Stimulated activated CD8-positive, alpha-beta memory T cell treated with anti-CD3 and anti-CD28 coated beads, Interleukin-12 subunit alpha, Interleukin-12 subunit beta, amount 100 ng/mL, for 1 hour (primary cell): ENCODE results near the gene KCNIP2.

Experiments used
- DNase-seq: peaks from one replicate; pipeline ENCODE4 v3.0.0-alpha.2; 2020; ENCODE audit warnings: low read depth

KCNIP2 gene

DNA sequence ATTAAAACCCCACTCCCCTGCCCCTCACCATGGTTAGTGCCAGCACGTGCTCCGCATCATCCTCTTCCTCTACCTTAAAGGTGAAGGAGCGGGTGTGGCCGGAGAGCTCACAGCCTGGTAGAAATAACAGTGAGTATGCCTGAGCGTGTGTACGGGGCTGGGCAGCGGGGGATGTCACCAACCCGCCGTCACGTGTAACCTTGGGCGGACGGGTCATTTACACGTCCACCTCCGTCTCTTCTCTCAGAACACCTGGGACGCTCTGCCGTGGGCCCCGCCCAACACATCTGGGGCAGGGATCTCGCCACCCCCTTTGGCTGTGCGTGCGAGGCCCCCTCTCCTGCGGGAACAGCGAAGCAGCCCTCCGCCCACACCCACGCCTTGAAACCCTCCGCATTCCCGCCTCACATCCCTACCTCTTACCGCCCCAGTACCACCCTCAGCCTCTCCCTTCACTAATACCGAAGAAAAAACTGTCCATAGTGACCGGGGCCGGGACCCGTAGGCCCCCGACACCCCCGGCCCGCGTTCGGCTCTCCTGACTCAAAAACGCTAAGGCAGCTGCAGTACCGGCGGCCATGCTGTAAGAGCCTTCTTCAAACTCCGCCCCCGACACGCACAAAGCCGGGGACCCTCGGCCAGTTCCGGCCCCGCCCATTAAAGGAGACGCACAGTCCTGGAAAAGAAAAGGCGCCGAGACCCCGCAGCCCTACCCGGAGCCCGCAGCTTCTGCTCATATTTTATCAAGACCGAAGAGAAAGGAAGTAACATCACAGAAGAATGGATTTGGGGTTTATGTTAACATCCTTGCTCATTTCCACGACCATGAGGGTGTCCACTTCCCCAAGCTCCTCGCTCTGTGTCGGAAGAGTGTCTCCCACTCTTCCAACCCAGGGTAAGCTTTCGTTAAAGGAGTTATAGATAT is 60.5 kb downstream of the KCNIP2 start, which contains the start of gene NPM3:
NPM3 (minus strand) TSS at position 636 of the 925 bp plus-strand sequence; CDS start at position 580, 56 bp downstream.
- DNase-seq = peak; percentile 72

DNA sequence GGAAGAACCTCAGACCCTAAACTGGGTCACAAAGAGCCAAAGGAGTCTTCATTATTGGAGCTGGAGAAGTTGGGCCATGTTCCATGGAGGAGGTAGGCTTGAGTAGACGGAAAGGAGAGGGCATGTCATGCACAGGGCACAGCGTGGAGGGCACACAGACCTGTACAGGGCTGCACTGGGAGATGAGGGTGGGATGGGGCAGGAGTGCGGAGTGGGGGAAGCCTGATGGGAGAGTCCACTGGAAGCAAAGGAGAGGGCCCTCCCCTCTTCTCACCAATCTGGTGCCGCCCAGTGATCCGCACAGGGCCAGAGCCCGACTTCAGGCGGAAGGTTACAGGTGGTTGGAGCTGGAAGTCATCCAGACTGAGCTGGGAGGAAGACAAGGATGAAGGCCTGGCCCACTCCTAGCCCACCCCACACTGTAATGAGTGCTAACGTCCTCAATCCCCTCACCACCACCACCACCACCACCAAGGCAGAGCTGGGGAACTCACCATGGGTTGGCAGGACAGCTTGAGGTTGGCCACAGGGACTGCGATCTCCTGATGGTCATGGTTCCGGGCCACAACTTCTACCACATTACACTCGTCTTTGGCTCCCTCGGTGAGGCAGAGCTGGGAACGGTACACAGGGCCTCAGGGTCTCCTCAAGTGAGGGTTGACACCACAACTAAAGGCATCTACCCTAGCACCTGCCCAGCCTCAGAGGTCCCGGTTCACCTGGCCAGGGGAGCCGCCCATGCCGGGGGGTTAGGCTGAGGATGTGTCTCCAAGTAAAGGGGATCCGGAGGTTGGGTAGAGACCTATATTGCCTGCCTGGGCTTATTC is 61.4 kb downstream of the KCNIP2 start:
- no peak for DNase-seq

DNA sequence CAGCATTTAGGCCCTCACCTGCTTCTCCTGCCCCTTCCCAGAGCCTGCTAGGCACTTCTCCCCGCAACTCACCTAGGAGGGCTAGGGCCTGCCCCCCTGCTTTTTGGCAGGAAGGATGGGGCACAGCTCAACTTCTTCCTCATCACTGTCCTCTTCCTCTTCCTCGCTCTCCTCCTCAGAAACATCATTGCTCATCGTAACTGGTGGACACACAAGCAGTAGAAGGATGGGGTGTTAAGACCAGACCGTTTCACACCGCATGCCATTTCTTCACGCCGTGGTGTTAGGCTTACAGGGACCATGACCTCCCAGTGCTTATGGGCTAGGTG is 62.0 kb downstream of the KCNIP2 start:
- no peak for DNase-seq

DNA sequence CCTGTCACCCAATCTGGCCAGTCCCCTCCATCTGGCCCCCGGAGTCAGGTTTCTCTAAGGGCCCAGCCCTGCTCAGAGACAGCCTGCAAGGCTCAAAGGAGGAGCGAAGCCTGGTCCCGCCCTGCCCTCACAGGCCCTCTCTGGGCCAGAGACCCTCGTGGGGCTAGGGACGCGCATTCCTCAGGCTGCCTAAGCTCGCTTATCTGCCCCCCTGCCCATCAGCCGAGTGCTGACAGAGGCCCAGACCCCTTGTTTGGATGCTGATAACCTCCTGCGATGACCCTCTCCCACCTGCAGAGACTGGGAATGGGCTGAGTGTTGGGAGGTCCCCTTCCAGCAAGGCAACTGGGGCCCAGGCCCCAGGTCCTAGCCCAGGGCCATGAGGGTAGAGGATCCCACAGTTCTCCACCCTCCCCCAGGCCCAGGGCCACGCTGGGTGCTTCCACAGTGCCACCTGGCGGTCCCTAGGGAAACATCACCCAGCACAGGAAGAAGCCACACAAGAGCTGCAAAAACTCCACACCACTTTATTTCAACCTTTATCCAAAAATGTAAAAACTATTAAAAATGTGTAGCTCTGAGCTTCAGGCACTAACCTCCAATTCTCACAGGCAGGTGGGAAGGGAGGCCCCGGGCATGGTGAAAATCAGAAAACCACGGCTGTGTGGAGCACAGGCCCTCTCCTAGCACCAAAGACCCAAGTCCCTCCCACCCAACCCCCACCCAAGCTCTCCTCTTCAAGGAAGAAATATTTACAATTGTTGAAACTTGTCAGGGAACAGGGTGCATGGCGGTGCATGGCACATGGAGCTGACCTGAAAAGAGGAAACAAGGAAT is 62.6 kb downstream of the KCNIP2 start:
- peak; percentile 50 for DNase-seq

DNA sequence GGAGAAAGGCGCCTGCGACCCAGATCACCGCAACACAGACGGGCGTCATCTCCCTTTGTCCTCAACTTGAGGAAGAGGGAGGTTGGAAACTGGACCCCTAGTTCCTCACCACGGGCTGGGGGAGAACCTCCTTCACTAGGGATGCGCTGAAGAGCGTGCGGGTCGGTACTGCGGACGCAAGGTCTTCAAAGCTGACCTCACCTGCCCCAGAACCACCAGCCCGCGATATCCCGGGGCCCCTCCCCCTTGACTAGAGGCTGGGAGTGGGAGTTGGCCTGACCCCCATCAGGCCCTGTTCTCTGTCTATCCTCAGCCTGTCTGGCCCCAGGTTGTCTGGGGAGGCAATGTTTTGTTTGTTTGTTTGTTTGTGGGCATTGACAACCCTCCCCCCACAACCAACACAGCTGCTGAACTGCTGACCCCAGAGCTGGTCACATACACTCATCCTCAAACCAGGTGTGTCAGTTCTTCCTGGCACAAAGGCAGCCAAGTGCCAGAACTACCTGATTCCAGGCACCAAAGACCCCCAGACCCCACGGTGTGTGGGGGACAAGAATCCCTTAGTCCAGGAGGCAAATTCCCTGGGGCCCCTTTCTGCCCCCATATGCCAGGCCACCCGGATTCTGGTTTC is 63.3 kb downstream of the KCNIP2 start:
- no peak for DNase-seq

DNA sequence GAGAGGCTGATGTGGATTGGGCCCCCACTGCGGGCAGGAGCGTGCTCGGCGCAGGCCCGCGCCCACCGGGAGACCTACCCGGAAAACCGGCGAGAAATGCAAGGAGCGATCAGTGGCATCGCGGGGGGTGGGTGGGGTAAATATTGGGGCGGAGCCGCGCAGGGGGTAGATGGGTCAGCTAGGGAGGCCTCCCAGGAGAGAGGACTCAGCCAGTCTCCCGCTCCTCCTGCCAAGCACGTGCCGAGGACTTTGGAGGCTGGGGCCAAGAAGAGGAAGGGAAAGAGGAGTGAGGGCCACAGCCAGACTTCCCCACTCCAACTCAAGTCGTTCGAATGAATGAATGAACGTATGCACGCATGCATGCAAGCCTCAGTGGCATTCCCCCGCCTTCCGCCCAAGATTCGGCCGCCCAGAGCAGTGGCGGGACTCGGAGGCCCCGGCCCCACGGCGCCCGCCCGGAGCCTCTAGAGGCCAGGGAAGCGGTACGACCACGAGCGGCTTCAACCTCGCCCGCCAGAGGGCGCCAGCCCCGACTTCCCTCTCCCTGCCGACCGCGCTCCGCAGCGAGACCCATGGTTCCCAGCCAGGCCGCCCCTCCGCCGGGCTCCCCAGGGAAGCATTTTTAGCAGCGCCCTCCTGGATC is 63.9 kb downstream of the KCNIP2 start:
- DNase-seq = peak; percentile 79

DNA sequence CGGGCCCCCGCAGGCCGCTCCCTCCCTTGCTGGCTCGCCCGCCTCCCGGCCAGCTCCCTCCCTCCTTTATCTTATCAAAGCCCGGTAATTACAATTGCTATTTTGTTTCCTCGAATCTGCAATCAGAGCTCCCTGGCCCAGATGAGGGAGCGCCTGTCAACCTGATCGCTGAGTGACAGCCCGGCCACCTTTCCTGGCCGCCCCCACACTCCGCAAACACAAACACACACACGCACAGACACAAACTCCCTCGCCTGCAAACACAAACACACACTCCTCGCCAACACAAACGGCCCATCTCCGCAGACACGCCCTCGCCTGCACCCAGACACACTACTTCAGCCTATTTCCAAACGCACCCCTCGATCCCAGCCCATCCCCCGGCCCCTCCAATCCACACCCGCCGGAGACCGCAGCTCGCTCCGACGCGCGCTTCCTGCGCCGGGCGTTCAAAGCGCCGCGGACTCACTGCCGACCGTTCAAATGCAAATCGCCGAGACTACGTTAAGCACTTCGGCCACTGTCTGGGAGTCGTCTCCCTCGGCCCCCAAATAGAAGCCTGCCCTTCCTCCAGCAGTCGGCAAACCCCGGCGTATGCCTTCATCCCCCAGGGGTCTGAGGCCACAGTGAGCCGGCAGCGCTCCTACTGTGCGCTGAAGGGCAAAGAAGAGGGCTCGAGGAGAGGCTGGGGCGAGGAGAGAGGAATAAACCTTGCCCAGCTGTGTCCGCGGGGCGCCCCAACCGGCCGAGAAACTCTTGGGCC is 64.6 kb downstream of the KCNIP2 start:
- DNase-seq = no peak

DNA sequence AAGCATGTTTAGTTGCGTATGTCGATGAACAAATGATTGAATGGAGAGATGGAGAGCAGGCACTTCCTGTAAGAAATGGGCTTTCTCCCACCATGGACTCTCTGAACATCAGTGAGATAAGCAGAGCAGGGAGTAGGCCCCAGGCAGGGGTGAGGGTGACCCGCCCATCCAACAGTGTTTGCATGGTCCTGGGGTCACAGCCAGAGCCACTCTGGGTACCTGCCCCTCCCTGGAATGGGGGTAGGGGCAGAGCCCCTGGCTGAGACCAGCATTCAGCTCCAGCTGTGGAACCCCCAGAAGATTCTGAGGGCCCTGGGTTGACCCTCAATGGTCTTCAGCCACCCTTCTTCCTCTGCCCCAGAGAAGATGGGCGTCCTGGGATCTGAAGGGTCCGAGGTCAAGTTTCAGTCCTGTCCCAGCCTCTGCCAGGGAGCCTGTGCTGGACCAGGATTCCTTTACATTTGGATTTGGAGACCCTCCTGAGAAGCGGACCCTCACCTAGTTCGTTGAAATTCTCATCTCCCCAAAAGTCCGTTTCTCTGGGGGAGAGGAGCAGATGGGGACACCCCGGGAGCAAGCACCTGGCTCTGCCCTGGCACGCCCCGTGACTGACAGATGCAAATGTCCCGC is 65.3 kb downstream of the KCNIP2 start:
- no peak for DNase-seq

DNA sequence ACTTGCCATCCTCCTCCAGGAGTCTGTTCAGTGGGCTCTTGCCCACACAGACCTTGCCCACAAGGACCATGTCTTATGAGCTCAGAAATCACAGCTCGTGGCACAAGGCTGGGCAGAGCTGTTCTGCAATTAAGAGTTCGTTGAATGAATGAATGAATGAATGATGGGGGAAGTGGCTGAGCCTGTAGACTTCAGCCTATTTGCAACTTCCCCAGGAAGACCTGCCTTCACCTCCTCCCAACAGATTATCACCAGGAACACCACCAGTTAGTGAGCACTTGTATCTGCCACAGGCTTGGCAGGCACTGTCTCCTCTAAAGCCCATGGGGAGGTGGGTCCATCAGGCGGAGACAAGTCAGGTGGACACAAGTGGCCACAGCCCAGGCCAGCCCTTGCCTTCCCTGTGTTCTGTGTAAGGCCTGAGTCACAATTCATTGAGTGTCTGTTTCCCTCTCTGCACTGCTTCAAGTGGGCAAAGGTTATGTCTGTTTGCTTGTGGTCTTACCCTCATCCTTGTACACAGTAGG is 65.9 kb downstream of the KCNIP2 start:
- DNase-seq = no peak

DNA sequence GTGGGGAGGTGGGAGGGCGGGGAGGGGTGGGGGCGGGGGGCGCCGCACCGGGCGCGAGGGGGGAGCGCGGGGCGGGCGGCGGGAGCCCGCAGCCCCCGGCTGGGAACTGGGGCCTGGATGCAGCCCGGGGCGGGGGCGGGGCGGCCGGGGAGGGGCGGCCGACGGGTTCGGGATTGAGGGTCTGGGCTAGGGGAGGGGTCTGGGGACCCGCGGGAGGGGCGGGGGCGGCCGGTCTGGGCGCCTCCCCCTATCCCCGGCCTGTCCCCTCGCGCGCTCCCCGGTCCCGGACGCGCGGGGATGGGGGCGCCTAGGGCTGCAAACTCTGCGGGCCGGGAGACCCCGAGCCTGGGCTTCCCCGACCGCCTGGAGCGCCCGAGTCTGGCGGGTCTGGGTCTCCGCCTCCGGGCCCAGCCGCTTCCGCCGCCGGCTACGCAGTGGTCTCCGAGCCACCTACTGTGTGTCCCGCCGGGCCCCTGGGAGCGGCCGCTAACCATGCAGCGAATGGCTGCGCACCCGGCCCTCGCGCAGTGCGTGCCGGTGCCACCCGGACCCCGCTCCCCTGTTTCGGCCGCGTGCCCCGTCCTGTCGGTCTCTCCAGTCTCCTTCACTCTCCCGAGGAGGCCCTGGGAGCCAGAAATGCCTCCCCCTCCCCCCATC is 67.3 kb downstream of the KCNIP2 start:
- DNase-seq = no peak
